Measurements from ENCODE around the gene RABGAP1L.
"Not testable (repeated sequence)": the region's sequence is repeated elsewhere in the genome, so short reads cannot be mapped to it uniquely, and the experiment has no call there.

The RABGAP1L gene

DNA sequence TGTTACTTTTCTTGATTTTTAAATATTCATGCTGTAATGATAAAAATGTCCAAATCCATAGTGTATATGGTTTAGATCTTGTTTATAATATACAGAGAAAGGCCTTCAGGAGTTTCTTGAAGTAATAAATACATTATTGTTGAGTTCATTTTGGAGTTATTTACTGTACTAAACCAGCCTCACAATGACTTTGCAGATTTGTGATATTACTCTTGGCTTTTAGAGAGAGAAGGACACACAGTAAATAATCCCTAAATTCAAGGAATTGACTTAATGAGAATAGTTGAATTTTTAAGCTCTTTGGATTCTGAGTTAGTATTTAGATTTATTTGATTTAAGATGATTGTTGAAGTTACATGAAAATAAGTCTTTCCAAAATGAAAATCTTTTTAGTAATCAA, 38.9 kb downstream of the RABGAP1L start:
- DNase-seq (ENCODE audit: low read depth): no peak

DNA sequence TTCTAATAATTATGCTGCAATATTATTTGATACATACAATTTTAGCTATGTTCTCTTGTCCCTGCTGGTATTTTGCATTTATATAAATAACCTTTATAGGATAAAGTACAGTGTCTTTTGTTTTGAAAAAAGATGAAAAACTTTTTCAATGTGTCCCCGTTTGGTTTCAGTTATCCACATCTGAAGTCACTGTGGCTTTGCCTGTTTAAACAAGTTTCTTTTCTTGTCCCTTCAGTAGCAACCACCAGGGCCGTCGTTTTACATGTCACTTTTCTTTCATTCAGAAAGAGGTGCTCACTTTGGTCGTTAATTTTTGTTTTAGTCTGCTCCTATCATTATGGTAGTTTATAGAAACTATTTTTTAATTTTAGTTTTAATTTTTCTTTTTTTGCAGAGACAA, 41.4 kb downstream of the RABGAP1L start:
- no peak for DNase-seq (ENCODE audit: low read depth)

DNA sequence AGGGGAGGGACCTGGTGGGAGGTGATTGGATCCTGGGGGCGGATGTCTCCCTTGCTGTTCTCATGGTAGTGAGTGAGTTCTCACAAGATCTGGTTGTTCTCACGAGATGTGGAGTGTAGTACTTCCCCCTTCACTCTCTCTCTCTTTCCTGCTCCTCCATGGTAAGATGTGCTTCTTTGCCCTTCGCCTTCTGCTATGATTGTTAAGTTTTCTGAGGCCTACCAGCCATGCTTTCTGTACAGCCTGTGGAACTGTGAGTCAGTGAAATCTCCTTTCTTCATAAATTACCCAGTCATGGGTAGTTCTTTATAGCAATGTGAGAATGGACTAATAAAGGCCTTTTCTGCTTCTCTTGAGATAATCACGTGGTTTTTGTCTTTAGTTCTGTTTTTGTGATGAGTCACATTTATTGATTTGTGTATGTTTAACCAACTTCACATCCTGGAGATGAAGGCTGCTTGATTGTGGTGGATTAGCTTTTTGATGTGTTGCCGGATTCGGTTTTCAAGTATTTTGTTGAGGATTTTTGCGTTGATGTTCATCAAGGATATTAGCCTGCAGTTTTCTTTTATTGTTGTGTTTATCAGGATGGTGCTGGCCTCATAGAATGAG, 45.5 kb downstream of the RABGAP1L start:
- DNase-seq (ENCODE audit: low read depth): no peak

DNA sequence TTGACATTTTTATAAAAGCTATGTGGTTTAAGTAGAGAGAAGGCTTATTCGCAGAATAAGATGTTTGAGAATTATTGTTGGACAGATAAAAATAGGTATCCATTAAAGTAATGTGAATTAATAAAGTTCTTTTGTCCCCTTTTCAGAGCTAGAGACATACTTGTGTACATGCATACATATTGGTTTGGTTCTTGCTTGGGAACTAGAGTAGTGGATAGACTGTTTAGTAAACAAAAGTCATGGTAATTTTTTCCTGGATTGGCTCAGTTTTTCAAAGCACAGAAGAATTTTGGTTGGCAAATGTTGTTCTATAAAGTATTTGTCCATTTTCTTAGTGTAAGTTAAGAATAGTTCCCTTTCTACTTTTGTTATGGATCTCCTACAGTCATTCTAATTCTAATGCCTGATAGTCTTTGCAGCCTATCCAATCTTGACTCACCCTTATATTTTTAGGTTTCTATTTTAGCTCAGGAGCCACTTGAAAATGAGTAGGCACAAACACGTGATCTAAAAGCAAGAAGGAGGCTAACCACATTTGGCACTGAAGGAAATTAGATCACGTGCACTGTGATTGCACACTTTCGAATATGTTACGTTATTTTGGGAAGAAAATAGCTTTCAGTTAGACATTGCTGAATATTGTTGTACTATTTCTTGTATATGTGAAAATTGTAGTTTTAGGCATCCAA, 47.0 kb downstream of the RABGAP1L start:
- DNase-seq (ENCODE audit: low read depth): no peak

DNA sequence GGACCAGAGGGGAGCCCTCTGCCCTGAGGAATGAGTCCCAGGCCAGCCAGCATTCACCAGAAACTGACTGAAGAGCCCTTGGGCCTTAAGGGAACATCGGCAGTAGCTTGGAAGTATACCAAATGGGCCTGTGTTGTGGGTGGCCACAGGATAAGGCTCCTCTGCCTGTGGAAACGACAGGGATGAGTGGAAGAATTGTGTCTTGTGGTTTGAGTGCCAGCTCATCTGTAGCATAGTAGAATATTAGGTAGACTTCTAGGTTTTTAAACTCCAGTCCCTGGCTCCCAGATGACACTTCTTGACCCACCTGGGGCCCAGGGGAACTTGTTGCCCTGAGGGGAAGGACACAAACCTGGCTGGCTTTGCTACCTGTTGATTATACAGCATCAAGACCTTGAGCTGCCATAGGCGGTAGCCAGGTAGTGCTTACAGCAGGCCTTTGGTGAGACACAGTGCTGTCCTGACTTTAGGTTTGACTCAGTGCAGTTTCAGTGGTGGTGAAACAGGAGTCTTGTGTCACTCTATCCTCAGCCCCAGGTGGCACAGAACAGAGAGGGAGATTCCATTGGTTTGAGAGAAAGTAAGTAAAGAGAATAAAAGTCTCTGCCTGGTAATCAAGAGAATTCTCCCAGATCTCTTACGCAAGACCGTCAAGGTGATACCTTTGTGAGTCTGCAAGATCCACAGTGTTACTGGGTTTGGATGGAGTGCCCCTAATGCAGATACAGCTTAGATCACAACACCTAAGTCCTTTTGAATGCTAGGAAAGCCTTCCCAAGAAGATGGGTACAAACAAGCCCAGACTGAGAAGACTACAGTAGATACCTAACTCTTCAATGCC, 50.2 kb downstream of the RABGAP1L start:
- no peak for DNase-seq (ENCODE audit: low read depth)

DNA sequence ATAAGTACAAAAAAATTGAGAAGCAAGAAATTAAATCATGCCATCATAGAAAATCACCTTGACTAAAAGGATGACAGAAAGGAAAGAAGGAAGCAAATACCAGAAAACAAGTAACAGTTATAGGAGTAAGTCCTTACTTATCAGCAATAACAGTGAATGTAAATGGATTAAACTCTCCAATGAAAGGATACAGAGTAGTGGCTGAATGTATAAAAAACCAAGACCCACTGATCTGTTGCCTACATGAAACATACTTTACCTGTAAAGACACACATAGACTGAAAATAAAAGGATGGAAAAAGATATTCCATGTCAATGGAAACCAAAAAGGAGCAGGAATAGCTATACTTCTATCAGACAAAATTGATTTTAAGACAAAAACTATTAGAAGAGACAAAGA, 52.2 kb downstream of the RABGAP1L start:
- DNase-seq (ENCODE audit: low read depth): no peak

DNA sequence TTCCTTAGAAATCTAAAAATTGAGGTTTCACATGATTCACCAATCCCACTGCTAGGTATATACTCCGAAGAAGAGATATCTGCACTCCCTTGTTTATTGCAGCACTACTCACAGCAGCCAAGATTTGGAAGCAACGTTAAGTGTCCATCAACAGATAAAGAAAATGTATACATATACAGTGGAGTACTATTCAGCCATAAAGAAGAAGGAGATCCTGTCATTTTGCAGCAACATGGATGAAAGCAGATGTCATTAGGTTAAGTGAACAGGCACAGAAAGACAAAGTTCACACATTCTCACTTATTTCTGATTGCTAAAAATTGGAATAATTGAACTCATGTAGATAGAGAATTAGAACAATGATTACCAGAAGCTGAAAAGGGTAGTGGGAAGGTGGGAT, 56.4 kb downstream of the RABGAP1L start:
- no peak for DNase-seq (ENCODE audit: low read depth)

DNA sequence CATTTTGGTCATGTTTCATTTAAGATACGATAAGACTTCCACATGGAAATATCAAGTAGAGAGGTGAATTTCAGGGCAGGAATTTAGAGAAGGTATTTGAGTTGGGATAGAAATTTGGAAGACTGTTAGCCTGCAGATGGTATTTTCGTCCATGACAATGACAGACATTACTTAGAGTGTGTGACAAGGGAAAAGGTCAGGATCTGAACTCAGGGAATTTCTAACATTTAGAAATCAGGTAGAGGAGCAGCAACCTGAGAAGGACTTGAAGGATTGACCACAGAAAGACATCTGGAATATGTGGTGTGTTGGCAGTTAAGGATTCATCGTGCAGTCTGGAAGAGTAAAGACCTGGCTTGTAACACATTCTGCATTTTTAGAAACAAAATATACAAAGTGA, 57.9 kb downstream of the RABGAP1L start:
- no peak for DNase-seq (ENCODE audit: low read depth)

DNA sequence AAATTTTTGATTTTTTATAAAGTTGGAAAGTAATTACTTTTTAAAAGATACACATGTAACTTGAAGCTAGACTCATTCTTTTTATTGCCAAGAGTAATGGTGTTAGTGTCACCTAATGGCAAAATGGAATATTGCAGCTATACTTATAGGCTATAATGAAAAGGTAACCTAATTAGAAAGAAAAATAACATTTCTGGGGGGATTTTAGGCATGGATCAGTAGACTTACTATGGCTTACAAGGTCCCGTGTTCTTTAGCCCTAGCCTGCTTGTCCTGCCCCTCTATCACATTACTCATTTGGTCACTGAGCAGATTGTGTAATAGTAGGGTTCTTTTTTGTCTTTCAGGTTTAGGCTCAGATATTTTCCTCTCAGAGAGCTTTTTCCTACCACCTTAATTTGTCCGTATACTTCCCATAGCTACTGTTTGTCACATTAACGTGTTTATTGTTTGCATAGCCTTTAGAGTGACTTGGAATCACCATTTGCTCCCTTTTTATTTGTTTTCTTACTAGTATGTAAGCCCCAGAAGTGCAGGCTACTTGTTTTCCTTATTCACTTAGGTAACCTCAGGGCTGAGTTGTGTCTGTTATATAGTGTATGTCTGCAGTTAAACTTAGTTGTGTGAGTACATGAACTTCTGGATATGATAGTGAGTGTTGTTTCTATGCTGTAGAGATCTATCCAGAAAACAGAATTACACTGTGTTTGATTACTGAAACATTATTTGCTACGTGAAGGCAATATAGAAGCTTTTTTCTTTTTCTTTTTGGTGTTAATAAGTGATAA, 58.7 kb downstream of the RABGAP1L start:
- peak; percentile 49 for DNase-seq (ENCODE audit: low read depth)

DNA sequence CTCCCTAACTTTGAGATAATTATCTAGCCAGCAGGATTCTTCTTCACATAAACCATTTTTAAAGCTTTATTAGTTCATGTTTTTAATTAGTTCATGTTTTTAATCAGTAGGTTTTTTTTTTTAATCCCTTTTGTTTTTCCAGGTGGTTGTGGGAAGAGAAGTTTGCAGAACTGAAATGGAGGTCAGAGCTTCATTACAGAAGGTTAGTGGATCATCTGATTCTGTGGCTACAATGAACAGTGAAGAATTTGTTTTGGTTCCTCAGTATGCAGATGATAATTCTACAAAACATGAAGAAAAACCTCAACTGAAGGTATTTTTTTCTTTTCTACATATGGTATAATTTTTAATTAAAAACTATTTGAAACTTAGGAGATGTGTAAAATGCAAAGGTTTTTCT, 59.7 kb downstream of the RABGAP1L start:
- peak; percentile 29 for DNase-seq (ENCODE audit: low read depth)

DNA sequence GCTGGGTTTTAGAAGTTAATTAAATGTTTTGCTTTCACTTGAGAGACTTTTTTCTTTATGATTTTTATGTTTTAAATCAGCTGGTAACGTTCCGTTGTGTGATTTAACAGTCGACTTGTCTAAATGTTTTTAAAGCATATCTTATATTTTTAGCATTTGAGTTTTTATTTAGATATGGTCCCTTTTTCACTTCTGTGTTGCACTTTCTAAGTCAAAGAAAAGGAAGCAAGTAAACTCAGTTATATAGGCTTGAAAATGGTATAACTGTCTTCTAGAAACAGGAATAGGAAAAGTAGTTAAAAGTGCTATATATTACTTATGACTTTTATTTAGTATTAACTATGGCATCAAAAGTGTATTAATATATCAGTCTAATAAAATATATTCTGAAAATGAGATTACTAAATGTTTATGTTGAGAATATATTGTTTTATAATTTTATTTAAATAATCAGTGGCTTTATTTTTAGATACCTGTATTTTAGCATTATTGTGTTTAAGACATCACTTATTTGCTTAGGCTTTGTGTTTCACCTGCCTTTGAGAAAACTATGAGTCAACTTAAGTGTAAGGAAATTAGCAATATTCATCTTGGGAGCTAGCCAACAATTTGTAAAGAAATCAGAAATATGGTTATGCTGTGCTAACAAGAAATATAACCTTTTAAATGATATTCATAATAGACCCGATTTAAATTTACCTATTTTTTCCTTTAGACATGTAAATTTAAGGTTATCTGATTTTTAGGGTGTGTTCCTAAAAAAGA, 60.5 kb downstream of the RABGAP1L start:
- no peak for DNase-seq (ENCODE audit: low read depth)

DNA sequence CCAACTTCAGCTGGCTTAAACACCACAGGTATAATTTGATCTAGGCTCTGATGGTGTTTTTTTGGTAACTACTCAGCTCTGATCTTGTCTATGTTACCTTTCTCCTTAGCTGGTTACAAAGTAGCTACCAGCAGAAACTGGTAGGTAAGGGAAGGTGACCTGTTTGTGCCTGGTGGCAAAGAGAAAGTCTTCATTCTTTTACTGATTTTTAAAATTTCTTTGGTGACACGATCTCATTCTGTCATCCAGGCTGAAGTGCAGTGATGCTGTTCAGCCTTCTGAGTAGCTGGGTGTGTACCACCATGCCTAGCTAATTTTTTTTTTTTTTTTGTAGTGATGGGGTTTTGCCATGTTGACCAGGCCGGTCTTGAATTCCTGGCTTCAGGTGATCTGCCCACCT, 62.4 kb downstream of the RABGAP1L start:
- DNase-seq (ENCODE audit: low read depth): no peak

DNA sequence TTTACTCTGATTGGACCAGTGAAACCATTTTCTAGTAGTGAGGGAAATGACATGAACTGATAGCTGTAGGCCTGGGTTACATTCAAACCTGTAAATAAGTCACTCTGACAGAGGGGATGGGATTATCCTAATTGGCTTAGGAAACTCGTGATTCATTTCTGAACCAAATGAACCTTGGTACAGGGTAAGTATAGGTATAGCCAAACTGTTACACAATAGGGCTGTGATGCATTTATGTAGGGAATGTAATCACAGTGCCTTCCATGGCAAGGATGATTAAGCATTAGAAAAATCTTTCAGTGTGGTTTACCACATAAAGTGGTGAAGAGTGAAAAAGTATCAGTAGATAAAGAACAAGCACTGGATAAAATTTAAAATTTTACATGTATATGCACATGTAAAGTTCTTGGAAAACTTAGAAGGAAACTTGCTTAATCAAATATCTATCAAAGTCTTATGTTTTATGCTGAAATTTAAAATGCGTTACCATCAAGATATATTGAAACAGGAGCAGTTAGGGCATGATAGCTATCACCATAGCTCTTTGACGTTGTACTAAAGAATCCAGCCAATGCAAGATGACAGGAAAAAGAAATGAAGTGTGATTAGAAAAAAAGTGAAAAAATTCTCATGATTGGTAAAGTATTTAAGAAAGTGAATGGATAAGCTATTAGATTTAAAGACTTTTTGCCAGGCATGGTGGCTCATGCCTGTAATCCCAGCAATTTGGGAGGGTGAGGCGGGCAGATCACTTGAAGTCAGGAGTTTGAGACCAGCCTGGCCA, 63.0 kb downstream of the RABGAP1L start:
- DNase-seq (ENCODE audit: low read depth): peak; percentile 97

DNA sequence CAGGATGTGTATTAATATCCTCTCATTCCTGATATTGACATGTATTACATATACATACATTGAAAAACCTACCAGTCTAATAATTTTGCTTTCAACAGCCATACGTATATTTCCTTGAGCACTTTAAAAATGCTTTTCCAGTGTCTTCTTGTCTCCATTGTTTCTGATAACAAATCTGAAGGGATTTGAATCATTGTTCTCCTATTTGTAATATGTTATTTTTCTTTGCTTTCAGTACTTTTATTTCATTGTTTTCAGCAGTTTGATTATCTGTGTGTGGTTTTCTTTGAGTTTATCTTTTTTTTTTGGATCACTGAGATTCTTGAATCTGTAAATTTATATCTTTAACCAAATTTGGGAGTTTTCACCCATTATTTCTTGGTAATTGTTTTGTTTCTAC, 65.3 kb downstream of the RABGAP1L start:
- no peak for DNase-seq (ENCODE audit: low read depth)

DNA sequence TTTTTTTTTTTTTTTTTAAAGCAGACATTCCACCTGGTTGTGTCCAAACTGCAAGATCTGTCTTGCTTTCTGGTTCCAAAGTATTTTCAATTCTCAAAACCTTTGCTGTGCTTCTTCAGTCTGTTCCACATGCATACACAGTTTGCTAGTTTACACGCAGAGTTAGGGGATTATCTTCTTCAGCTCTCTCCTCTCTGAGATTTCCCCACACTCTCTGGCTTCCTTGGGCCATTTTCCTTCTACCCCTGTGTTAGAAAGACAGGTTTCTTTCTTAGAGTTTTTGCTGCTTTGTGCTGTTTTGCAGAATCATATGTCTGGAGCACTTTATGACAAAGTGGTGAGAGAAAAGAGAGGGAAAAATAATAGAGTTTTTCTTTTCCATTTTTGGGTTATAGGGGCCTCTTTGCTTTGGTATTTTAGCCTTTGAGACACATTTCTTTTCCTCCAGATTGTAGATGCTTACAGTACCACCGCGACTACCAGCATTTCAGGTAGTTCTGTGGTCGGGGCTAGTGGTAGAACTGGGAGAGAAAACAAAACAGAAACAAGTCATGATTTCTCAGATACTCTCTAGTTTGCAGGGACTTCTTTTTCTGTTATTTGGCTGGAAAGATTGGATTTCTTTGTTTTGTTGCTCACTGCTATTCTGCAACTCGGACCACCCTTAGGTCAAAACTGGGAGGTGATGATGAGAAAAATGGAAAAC, 66.3 kb downstream of the RABGAP1L start:
- DNase-seq (ENCODE audit: low read depth): no peak

DNA sequence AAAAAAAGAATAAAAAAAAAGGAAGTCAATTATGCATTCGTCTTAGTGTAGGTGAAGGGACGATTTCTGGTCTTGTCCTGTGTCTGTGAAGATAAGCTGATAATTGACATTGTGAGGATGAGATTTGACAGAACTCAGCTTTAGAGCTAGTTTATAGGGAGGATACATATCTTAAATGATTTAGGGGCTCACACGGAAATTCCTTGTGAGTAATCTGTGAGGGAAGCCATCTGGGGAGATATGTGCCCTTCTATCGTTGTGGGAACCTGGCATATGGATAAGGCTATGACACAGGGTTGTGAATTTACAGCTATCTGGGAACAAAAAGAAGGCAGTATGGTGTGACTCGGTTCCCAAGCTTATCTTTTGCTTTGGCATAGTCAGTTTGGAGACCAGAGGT, 71.1 kb downstream of the RABGAP1L start:
- peak; percentile 65 for DNase-seq (ENCODE audit: low read depth)

DNA sequence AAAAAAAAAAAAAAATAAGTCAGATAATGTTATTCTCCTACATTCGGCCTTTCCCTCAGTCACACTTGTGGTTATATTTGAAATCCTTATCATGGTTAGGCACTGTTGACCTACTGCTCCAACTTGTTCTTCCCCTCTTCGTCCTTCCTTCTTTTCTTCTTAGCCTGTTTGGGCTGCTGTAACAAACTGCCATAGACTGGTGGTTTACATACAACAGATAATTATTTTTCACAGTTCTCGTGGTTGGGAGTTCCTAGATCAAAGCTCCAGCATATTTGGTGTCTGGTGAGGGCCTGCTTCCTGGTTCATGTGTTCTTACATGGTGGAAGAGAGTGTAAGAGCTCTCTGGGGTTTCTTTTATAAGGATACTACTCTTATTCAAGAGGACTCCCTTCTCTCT, 73.4 kb downstream of the RABGAP1L start:
- no peak for DNase-seq (ENCODE audit: low read depth)

DNA sequence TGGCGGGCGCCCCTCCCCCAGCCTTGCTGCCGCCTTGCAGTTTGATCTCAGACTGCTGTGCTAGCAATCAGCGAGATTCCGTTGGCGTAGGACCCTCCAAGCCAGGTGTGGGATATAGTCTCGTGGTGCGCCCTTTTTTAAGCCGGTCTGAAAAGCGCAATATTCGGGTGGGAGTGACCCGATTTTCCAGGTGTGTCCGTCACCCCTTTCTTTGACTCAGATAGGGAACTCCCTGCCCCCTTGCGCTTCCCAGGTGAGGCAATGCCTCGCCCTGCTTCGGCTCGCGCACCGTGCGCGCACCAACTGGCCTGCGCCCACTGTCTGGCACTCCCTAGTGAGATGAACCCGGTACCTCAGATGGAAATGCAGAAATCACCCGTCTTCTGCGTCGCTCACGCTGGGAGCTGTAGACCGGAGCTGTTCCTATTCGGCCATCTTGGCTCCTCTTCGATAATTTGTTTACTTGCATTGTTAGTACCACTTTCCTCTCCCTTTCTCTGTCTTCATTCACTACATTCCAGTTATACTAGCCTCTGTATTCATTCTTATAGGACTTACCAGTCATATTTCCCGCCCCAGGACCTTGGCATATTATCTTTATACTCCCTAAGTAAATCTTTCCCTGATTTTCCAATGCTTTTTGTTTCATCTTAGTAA, 79.7 kb downstream of the RABGAP1L start:
- DNase-seq (ENCODE audit: low read depth): not testable (repeated sequence)

DNA sequence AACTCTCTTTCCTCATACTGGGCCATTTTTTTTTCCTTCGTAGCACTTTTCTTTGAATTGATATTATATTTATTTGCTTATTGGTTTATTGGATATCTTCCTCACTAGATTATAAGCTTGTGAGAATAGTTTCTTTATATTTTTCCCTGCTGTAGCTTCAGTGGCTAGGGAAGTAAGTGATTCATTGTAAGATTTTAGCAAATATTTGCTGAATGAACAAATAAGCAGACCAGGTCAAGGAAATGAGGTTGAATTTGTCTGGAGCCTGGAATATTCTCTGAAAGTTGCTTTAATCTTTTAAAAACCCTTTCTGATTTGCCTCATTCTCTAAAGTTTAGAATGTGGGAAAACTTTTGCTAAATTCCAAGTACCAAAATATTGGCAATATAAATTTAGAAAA, 80.2 kb downstream of the RABGAP1L start:
- no peak for DNase-seq (ENCODE audit: low read depth)

DNA sequence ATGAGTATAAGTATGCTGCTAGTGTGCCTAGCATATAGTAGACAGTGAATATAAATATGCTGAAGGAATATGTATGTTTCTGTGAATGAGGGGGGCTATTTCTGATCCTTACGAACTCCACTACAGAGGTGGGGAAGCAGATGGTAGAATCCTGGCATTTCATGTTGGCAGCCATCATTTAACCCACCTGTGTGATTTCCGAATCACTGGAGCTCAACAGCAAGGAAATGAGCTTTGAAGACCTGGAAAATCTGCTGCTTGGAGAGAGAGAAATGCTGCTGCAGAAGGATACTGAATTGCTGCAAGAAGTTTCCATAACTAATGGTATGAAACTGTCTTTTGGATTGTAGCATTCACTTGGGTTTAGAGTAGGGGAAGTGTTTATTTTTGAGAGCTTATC, 83.5 kb downstream of the RABGAP1L start:
- no peak for DNase-seq (ENCODE audit: low read depth)

All from amniotic epithelial cell (primary cell).